ENCODE data around the gene ZNF467. TPM values are rescaled to one million over a fixed set of nuclear protein-coding genes. Genes with fewer than 3 reads are reported as not detected.

ZNF467 gene
- total RNA-seq, 2 donors from 2014 or later = 0.91 to 2.5 TPM

DNA sequence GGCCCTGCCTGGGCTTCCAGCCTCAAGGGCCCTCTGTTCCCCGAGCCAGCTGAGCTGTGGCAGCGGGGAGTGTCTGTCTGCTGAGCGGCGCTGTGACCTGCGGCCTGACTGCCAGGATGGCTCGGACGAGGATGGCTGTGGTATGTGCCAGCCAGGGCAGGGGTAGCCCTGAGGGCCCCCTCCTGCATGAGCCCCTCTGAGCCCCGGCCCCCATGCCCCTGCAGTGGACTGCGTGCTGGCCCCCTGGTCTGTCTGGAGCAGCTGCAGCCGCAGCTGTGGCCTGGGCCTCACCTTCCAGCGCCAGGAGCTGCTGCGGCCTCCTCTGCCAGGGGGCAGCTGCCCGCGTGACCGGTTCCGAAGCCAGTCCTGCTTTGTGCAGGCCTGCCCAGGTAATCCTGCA is 28.4 kb upstream of the ZNF467 start:
- Histone ChIP-seq H3K9me3 (ENCODE audit: control insufficient read depth, low read length) (no peaks in the 10 kb centered on the region), H3K27me3 (ENCODE audit: control insufficient read depth, insufficient read depth, low read length, poor library complexity, severe bottlenecking) (no peaks in the 10 kb centered on the region), H3K4me3 (ENCODE audit: low read length) (no peak overlapping the region), H3K4me1 (ENCODE audit: control insufficient read depth, insufficient read depth, low read length) (no peaks in the 10 kb centered on the region), H3K9ac (ENCODE audit: extremely low read depth, low read length, poor library complexity, severe bottlenecking) (no peak overlapping the region), H3K36me3 (ENCODE audit: control insufficient read depth, insufficient read depth, low read length) (no peaks in the 10 kb centered on the region), H3K27ac (ENCODE audit: low read depth, low read length) (no peak overlapping the region)
- Mint-ChIP-seq H3K4me1 (no peaks in the 10 kb centered on the region), H3K36me3 (ENCODE audit: low read depth) (no peaks in the 10 kb centered on the region), H3K27ac (no peak overlapping the region), H3K4me3 (no peak overlapping the region), H3K9me3 (no peaks in the 10 kb centered on the region), H3K27me3 (ENCODE audit: insufficient read depth) (peaks cover 5% of the 10 kb centered on the region)
- TF ChIP-seq, protein P1, sequence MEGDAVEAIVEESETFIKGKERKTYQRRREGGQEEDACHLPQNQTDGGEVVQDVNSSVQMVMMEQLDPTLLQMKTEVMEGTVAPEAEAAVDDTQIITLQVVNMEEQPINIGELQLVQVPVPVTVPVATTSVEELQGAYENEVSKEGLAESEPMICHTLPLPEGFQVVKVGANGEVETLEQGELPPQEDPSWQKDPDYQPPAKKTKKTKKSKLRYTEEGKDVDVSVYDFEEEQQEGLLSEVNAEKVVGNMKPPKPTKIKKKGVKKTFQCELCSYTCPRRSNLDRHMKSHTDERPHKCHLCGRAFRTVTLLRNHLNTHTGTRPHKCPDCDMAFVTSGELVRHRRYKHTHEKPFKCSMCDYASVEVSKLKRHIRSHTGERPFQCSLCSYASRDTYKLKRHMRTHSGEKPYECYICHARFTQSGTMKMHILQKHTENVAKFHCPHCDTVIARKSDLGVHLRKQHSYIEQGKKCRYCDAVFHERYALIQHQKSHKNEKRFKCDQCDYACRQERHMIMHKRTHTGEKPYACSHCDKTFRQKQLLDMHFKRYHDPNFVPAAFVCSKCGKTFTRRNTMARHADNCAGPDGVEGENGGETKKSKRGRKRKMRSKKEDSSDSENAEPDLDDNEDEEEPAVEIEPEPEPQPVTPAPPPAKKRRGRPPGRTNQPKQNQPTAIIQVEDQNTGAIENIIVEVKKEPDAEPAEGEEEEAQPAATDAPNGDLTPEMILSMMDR (conservative IDR thresholded peaks at IDR 0.05) = no peak
- no peak for DNase-seq
- WGBS, 2 experiments (ENCODE audit: insufficient coverage in 1 of 2, insufficient read length in 1 of 2) = 92 to 100% methylated on average over 1 to 16 of the region's 16 CpGs

DNA sequence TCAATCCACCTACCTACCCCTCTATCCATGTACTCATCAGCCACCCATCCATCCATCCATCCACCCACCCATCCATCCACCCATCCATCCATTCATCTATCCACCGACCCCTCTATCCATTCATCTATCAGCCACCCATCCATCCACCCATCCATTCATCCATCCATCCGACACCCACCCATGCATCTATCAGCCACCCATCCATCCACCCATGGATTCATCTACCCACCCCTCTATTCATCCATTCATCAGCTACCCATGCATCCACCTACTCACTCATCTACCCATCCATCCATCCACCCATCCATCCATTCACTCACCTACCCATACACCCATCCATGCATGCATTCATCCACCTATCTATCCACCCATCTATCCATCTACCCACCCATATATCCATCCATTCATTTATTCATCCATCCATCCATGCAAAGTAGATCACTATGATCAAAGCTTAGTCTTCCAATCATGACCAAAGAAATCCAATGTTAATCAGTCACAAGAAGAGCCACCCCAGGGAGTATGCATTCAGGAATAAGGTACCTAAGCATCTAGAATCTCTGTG is 27.7 kb upstream of the ZNF467 start:
- 88 to 91% methylated on average over 2 of the region's 2 CpGs for WGBS, 2 experiments (ENCODE audit: insufficient coverage in 1 of 2, insufficient read length in 1 of 2)
- H3K4me1 Mint-ChIP-seq = no peaks in the 10 kb centered on the region
- H3K4me3 Mint-ChIP-seq = no peak overlapping the region
- DNase-seq = no peak
- Histone ChIP-seq H3K4me1 (ENCODE audit: control insufficient read depth, insufficient read depth, low read length) (no peaks in the 10 kb centered on the region), H3K27me3 (ENCODE audit: control insufficient read depth, insufficient read depth, low read length, poor library complexity, severe bottlenecking) (no peaks in the 10 kb centered on the region), H3K9me3 (ENCODE audit: control insufficient read depth, low read length) (no peaks in the 10 kb centered on the region), H3K36me3 (ENCODE audit: control insufficient read depth, insufficient read depth, low read length) (no peaks in the 10 kb centered on the region), H3K27ac (ENCODE audit: low read depth, low read length) (no peak overlapping the region), H3K9ac (ENCODE audit: extremely low read depth, low read length, poor library complexity, severe bottlenecking) (no peak overlapping the region), H3K4me3 (ENCODE audit: low read length) (no peak overlapping the region)
- H3K36me3 Mint-ChIP-seq (ENCODE audit: low read depth) = no peaks in the 10 kb centered on the region
- peaks cover 4% of the 10 kb centered on the region for H3K27me3 Mint-ChIP-seq (ENCODE audit: insufficient read depth)
- H3K9me3 Mint-ChIP-seq = no peaks in the 10 kb centered on the region
- TF ChIP-seq, protein P1 (conservative IDR thresholded peaks at IDR 0.05) = no peak
- H3K27ac Mint-ChIP-seq = no peak overlapping the region

DNA sequence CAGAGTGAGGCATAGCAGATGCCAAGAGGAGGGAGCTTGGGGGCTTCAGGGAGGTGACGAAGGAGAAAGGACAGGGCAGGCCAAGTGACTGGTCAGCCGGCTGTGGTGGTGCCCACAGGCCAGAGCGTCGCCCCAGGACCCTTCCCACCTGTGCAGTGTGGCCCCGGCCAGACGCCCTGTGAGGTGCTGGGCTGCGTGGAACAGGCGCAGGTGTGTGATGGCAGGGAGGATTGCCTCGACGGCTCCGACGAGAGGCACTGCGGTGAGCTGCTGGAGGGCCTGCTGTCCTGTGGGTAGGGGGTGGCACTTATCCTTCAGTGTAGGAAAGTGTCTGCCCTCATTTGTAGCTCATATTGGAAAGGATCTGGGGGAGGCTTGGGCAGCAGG is 26.8 kb upstream of the ZNF467 start:
- Histone ChIP-seq H3K4me1 (ENCODE audit: control insufficient read depth, insufficient read depth, low read length) (no peaks in the 10 kb centered on the region), H3K27me3 (ENCODE audit: control insufficient read depth, insufficient read depth, low read length, poor library complexity, severe bottlenecking) (no peaks in the 10 kb centered on the region), H3K9ac (ENCODE audit: extremely low read depth, low read length, poor library complexity, severe bottlenecking) (no peak overlapping the region), H3K9me3 (ENCODE audit: control insufficient read depth, low read length) (no peaks in the 10 kb centered on the region), H3K36me3 (ENCODE audit: control insufficient read depth, insufficient read depth, low read length) (no peaks in the 10 kb centered on the region), H3K27ac (ENCODE audit: low read depth, low read length) (no peak overlapping the region), H3K4me3 (ENCODE audit: low read length) (no peak overlapping the region)
- H3K4me3 Mint-ChIP-seq = no peak overlapping the region
- H3K36me3 Mint-ChIP-seq (ENCODE audit: low read depth) = no peaks in the 10 kb centered on the region
- H3K4me1 Mint-ChIP-seq = no peaks in the 10 kb centered on the region
- TF ChIP-seq, protein P1 (conservative IDR thresholded peaks at IDR 0.05) = peak; percentile 37
- no peak for DNase-seq
- H3K27me3 Mint-ChIP-seq (ENCODE audit: insufficient read depth) = no peaks in the 10 kb centered on the region
- no peaks in the 10 kb centered on the region for H3K9me3 Mint-ChIP-seq
- H3K27ac Mint-ChIP-seq = no peak overlapping the region
- WGBS, 2 experiments (ENCODE audit: insufficient coverage in 1 of 2, insufficient read length in 1 of 2) = 86 to 98% methylated on average over 8 to 13 of the region's 13 CpGs

Measured in endodermal cell (in vitro differentiated cells).